ENCODE results near the gene AOAH.
"Not testable (repeated sequence)": the region's sequence is repeated elsewhere in the genome, so short reads cannot be mapped to it uniquely, and the experiment has no call there.

- not testable (repeated sequence) for TF ChIP-seq NONO (IDR thresholded peaks at IDR 0.05; ENCODE audit: low read depth in 2 of 2, low read length in 1 of 2); SMARCE1 (IDR thresholded peaks at IDR 0.05); NRF1 (conservative IDR thresholded peaks at IDR 0.05 in 1 of 2, IDR thresholded peaks at IDR 0.05 in 1 of 2); CBFA2T3 (IDR thresholded peaks at IDR 0.05); SETDB1 (IDR thresholded peaks at IDR 0.05; ENCODE audit: low read length); MYC (IDR thresholded peaks at IDR 0.05; ENCODE audit: low read depth, low read length); MYC (CRISPR knock-in tag; IDR thresholded peaks at IDR 0.05; ENCODE audit: borderline replicate concordance, low read depth); POLR2A (conservative IDR thresholded peaks at IDR 0.05); ZNF24 (IDR thresholded peaks at IDR 0.05); NFATC3 (IDR thresholded peaks at IDR 0.05); ARID4B (CRISPR knock-in tag; IDR thresholded peaks at IDR 0.05); ZKSCAN8 (CRISPR knock-in tag; IDR thresholded peaks at IDR 0.05); GTF2B (IDR thresholded peaks at IDR 0.05; ENCODE audit: extremely low read depth, insufficient read length); GABPA (tag; conservative IDR thresholded peaks at IDR 0.05; ENCODE audit: low read depth)
Measured at GRCh38 chr7:36466001-36466400, 258.3 kb downstream of the AOAH start.
